H1 (cell line): ENCODE data around the gene COL6A2. TPM values are rescaled to one million over a fixed set of nuclear protein-coding genes. Genes with fewer than 3 reads are reported as not detected.

ENCODE experiments used
- CTCF ChIA-PET: fragments of 300-600 bp; sonication (Branson Sonifier 250); formaldehyde crosslinking; loops from one replicate; lab custom pipeline; 2021; ENCODE audit not compliant: partially characterized antibody; lab: Charles Lee
- POLR2A ChIA-PET: fragments of 300-600 bp; sonication (Branson Sonifier 250); formaldehyde crosslinking; loops from one replicate; lab custom pipeline; 2021; ENCODE audit warnings: inconsistent platforms; ENCODE audit not compliant: partially characterized antibody; lab: Charles Lee
- DNase-seq, 2 experiments: peaks; one replicate each; pipeline versions ENCODE4 v3.0.0 to v3.0.0-alpha.2; 2010 to 2022; ENCODE audit warnings: low spot score in 2 of 2, low read depth in 1 of 2, mixed read lengths in 1 of 2
- FAIRE-seq: peaks from 2 replicates; lab custom pipeline; 2011; peaks lifted over from hg19 to GRCh38; lab: Jason Lieb, UNC
- H2AFZ ChIP-seq: 2 replicates; pipeline ENCODE4 v1.8.1; 2012; ENCODE audit warnings: low read length, inconsistent platforms
- H2AK5ac ChIP-seq: 2 replicates; pipeline ENCODE4 v1.6.1; 2013; ENCODE audit warnings: low read depth, low read length
- H2BK120ac ChIP-seq: replicated peaks from 2 replicates; pipeline ENCODE3; 2013; ENCODE audit warnings: low read depth, low read length, inconsistent platforms
- H2BK12ac ChIP-seq: 2 replicates; pipeline ENCODE4 v1.6.1; 2013; ENCODE audit warnings: low read depth, low read length
- H2BK15ac ChIP-seq: 2 replicates; pipeline ENCODE4 v1.6.1; 2013; ENCODE audit warnings: low read length
- H2BK20ac ChIP-seq: 2 replicates; pipeline ENCODE4 v1.6.1; 2013; ENCODE audit warnings: low read length
- H2BK5ac ChIP-seq: 2 replicates; pipeline ENCODE4 v1.6.1; 2013; ENCODE audit warnings: low read depth, low read length
- H3K14ac ChIP-seq: 2 replicates; pipeline ENCODE4 v1.6.1; 2013; ENCODE audit warnings: inconsistent platforms; ENCODE audit not compliant: insufficient read length
- H3K18ac ChIP-seq: 2 replicates; pipeline ENCODE4 v1.6.1; 2013; ENCODE audit warnings: low read length; ENCODE audit errors: extremely low read depth
- H3K23ac ChIP-seq: 2 replicates; pipeline ENCODE4 v1.6.1; 2013; ENCODE audit warnings: inconsistent platforms; ENCODE audit not compliant: insufficient read length
- H3K23me2 ChIP-seq: 2 replicates; pipeline ENCODE4 v1.6.1; 2013; ENCODE audit warnings: low read depth, low read length
- H3K27ac ChIP-seq: 2 replicates; pipeline ENCODE4 v1.6.1; 2011; ENCODE audit warnings: low read depth, low read length, inconsistent platforms
- H3K27me3 ChIP-seq, 4 experiments: replicated peaks in 1 of 4; 1 replicate in 1 of 4; 2 replicates in 3 of 4; pipeline versions ENCODE4 v1.6.1 to v1.8.1; 2011 to 2013; ENCODE audit warnings: low read length in 3 of 4, mild to moderate bottlenecking in 3 of 4, inconsistent platforms in 2 of 4, mixed read lengths in 2 of 4, moderate library complexity in 1 of 4; ENCODE audit not compliant: control insufficient read depth in 3 of 4, insufficient read depth in 3 of 4; ENCODE audit errors: extremely low read depth in 1 of 4
- H3K36me3 ChIP-seq, 4 experiments: 2 replicates each; pipeline versions ENCODE4 v1.6.1 to v1.8.1; 2011 to 2013; ENCODE audit warnings: mild to moderate bottlenecking in 4 of 4, low read length in 3 of 4, moderate library complexity in 2 of 4, control low read depth in 1 of 4, inconsistent platforms in 1 of 4; ENCODE audit not compliant: insufficient read depth in 4 of 4, control insufficient read depth in 2 of 4
- H3K4ac ChIP-seq: replicated peaks from 2 replicates; pipeline ENCODE3; 2013; ENCODE audit warnings: low read length, low read depth, mixed read lengths, inconsistent platforms; ENCODE audit not compliant: insufficient read length
- H3K4me1 ChIP-seq, 4 experiments: replicated peaks in 1 of 4; 1 replicate in 1 of 4; 2 replicates in 3 of 4; pipeline versions ENCODE4 v1.6.1 to v1.8.1; 2011 to 2013; ENCODE audit warnings: low read length in 3 of 4, inconsistent platforms in 2 of 4, mixed read lengths in 1 of 4; ENCODE audit not compliant: insufficient read depth in 4 of 4, control insufficient read depth in 3 of 4
- H3K4me2 ChIP-seq, 2 experiments: 2 replicates each; pipeline versions ENCODE4 v1.6.1 to v1.8.1; 2011 to 2013; ENCODE audit warnings: low read depth in 2 of 2, low read length in 2 of 2, control low read depth in 1 of 2, inconsistent platforms in 1 of 2, mild to moderate bottlenecking in 1 of 2; ENCODE audit not compliant: insufficient read depth in 1 of 2
- H3K4me3 ChIP-seq, 4 experiments: fragments of 200-600, 300-600 bp in 1 of 4; sonication (generic), shearing (Covaris generic), sonication (Bioruptor Twin) in 1 of 4; 2 replicates each; pipeline versions ENCODE4 v1.5.1 to v1.8.1; 2011 to 2016; ENCODE audit warnings: low read length in 4 of 4, low read depth in 3 of 4, control low read depth in 2 of 4, inconsistent platforms in 2 of 4, mild to moderate bottlenecking in 2 of 4, mixed read lengths in 1 of 4, moderate library complexity in 1 of 4; ENCODE audit not compliant: insufficient read depth in 2 of 4; ENCODE audit errors: extremely low read depth in 1 of 4
- H3K56ac ChIP-seq: replicated peaks from 2 replicates; pipeline ENCODE3; 2013; ENCODE audit warnings: low read depth, mild to moderate bottlenecking, mixed read lengths, low read length, inconsistent platforms; ENCODE audit not compliant: insufficient read length
- H3K79me1 ChIP-seq: 2 replicates; pipeline ENCODE4 v1.6.1; 2013; ENCODE audit warnings: low read depth, low read length, control low read depth
- H3K79me2 ChIP-seq, 2 experiments: 2 replicates each; pipeline versions ENCODE4 v1.6.1 to v1.8.1; 2012 to 2013; ENCODE audit warnings: low read length in 2 of 2, mild to moderate bottlenecking in 2 of 2, inconsistent platforms in 1 of 2; ENCODE audit not compliant: insufficient read depth in 2 of 2, control insufficient read depth in 1 of 2
- H3K9ac ChIP-seq, 4 experiments: replicated peaks in 1 of 4; 1 replicate in 1 of 4; 2 replicates in 3 of 4; pipeline versions ENCODE4 v1.6.1 to v1.8.1; 2011 to 2013; ENCODE audit warnings: low read depth in 3 of 4, low read length in 3 of 4, control low read depth in 2 of 4, mild to moderate bottlenecking in 2 of 4, moderate library complexity in 2 of 4, inconsistent platforms in 1 of 4; ENCODE audit errors: extremely low read depth in 1 of 4
- H3K9me3 ChIP-seq, 2 experiments: 2 replicates each; pipeline versions ENCODE4 v1.6.1 to v1.8.1; 2012 to 2013; ENCODE audit warnings: mild to moderate bottlenecking in 2 of 2, moderate library complexity in 2 of 2, control low read depth in 1 of 2, inconsistent platforms in 1 of 2, low read depth in 1 of 2, low read length in 1 of 2, mixed read lengths in 1 of 2; ENCODE audit not compliant: insufficient read depth in 2 of 2
- H4K20me1 ChIP-seq, 2 experiments: replicated peaks in 1 of 2; 2 replicates each; pipeline versions ENCODE3 to v1.8.1; 2011 to 2013; ENCODE audit warnings: inconsistent platforms in 2 of 2, low read length in 2 of 2, mild to moderate bottlenecking in 1 of 2; ENCODE audit not compliant: insufficient read depth in 2 of 2, control insufficient read depth in 1 of 2
- H4K5ac ChIP-seq: 2 replicates; pipeline ENCODE4 v1.6.1; 2013; ENCODE audit warnings: low read length, low read depth, mixed read lengths, inconsistent platforms; ENCODE audit not compliant: insufficient read length
- H4K8ac ChIP-seq: 2 replicates; pipeline ENCODE4 v1.8.0; 2013; ENCODE audit warnings: mild to moderate bottlenecking, moderate library complexity, low read length, inconsistent platforms; ENCODE audit not compliant: insufficient read depth; ENCODE audit errors: extremely low read depth
- H4K91ac ChIP-seq: replicated peaks from 2 replicates; pipeline ENCODE3; 2013; ENCODE audit warnings: low read length, mixed read lengths, inconsistent platforms; ENCODE audit not compliant: insufficient read length
- ATF3 ChIP-seq: IDR thresholded peaks from 2 replicates; pipeline ENCODE4 v1.6.1; 2011; ENCODE audit warnings: low read depth, mild to moderate bottlenecking, low read length; ENCODE audit not compliant: insufficient read depth
- WGBS, 2 experiments: shearing (Covaris generic) in 1 of 2; methylation state at CpG; one replicate each; pipeline versions ENCODE4 v1.1.6 to v1.1.7; 2013 to 2015; ENCODE audit warnings: low lambda C conversion rate in 2 of 2, mixed read lengths in 2 of 2, inconsistent platforms in 1 of 2, low coverage in 1 of 2, missing lambda C conversion rate in 1 of 2; ENCODE audit not compliant: insufficient replicate concordance in 2 of 2, insufficient coverage in 1 of 2, insufficient read length in 1 of 2; ENCODE audit errors: extremely low coverage in 1 of 2, missing lambda C conversion rate in 1 of 2; 5-methylcytosine and 5-hydroxymethylcytosine counted together
- polyA plus RNA-seq, 7 experiments: library from polyadenylated mRNA; depleted of rRNA in 3 of 7; stranded (reverse) in 5 of 7; unstranded in 2 of 7; fragments of >200 nt in 5 of 7; fragments of 200-250 nt in 2 of 7; gene quantifications; 1 replicate in 5 of 7; 2 replicates in 1 of 7; 4 replicates in 1 of 7; pipeline versions ENCODE4 v1.2.1 to v1.2.3, GENCODE V29; 2011 to 2013; ENCODE audit warnings: missing spikeins in 2 of 7, mixed read lengths in 2 of 7
- total RNA-seq: library from RNA; stranded (reverse); fragmentation: NEBNext Ultra II Directional; extraction: Animal tissue kit (Norgen Biotek cat#: 25700); gene quantifications from 2 replicates; pipeline ENCODE4 v1.2.1, GENCODE V29; 2021

The COL6A2 gene
- total and polyA plus RNA-seq, 2 of the 8 experiments (the other 6 are each of a cell fraction or from before 2014, with no cell fraction given), result 60.1 to 62.7 TPM

GRCh38 chr21:46126309-46127238 is 28.7 kb downstream of the COL6A2 start:
- no peak overlapping the region for H4K5ac ChIP-seq
- H3K4me3 ChIP-seq, result no peak overlapping the region
- TF ChIP-seq ATF3, result no peak
- FAIRE-seq (no peak), DNase-seq (peak in 1 of 2 experiments; percentile 39)
- no peak overlapping the region for H2BK15ac ChIP-seq
- no peak overlapping the region for H3K56ac ChIP-seq
- H3K18ac ChIP-seq, result no peak overlapping the region
- peaks cover 2 to 21% (median 3%) of the 10 kb centered on the region in 4 experiments; a peak in 4 of 8 replicates for H3K36me3 ChIP-seq
- peaks cover 7% of the 10 kb centered on the region; the same call in 1 of the 2 replicates for H3K23me2 ChIP-seq
- H3K4me2 ChIP-seq, result no peak overlapping the region
- no peaks in the 10 kb centered on the region for H3K9me3 ChIP-seq
- no peak overlapping the region for H4K8ac ChIP-seq
- H3K27ac ChIP-seq, result no peak overlapping the region
- H3K23ac ChIP-seq, result no peak overlapping the region
- CTCF ChIA-PET, result interaction anchor here (0.6 to 1.4 kb wide), 3 partner anchors 14 to 156 kb away, joined by 3 to 4 read pairs (median 4); no protein-coding TSS in a partner anchor
- H4K91ac ChIP-seq, result no peak overlapping the region
- H2BK120ac ChIP-seq, result no peak overlapping the region
- H2BK12ac ChIP-seq, result no peak overlapping the region
- no peak overlapping the region for H3K9ac ChIP-seq
- H2AFZ ChIP-seq, result no peak overlapping the region
- peaks cover 0 to 13% of the 10 kb centered on the region in 2 experiments for H4K20me1 ChIP-seq
- no peaks in the 10 kb centered on the region for H3K27me3 ChIP-seq
- H2BK5ac ChIP-seq, result peak overlapping the region; percentile 24; the same call in 1 of the 2 replicates
- no peak overlapping the region for H3K4ac ChIP-seq
- POLR2A ChIA-PET, result interaction anchor here (0.5 kb wide), 1 partner anchor 241 kb away, joined by 3 read pairs; no protein-coding TSS in a partner anchor
- no peaks in the 10 kb centered on the region for H3K79me2 ChIP-seq
- peaks cover 0 to 7% (median 0%) of the 10 kb centered on the region in 4 experiments; a peak in 2 of 7 replicates for H3K4me1 ChIP-seq
- no peak overlapping the region for H2BK20ac ChIP-seq
- no peaks in the 10 kb centered on the region for H3K79me1 ChIP-seq
- 91% methylated on average over 25 of the region's 32 CpGs; no CpG with 5 or more reads in 1 of the 2 experiments for WGBS, 2 experiments
- H3K14ac ChIP-seq, result no peak overlapping the region
- H2AK5ac ChIP-seq, result no peak overlapping the region
